Astrocyte (in vitro differentiated cells and primary cell): ENCODE data around the gene SYT14.

Source experiments
- EZH2 ChIP-seq: IDR thresholded peaks from 2 replicates; pipeline ENCODE4 v1.6.1; 2012; ENCODE audit warnings: mild to moderate bottlenecking, low read length, inconsistent platforms; ENCODE audit not compliant: insufficient read depth
- TF ChIP-seq, protein P1 (sequence below): IDR thresholded peaks from 2 replicates; pipeline ENCODE4 v1.5.1; 2011; ENCODE audit warnings: low read depth, mild to moderate bottlenecking, inconsistent platforms, low read length, moderate library complexity; ENCODE audit not compliant: insufficient read depth

GRCh38 chr1:210174133-210174532 lies 236.1 kb downstream of the SYT14 start:
- TF ChIP-seq, protein P1, sequence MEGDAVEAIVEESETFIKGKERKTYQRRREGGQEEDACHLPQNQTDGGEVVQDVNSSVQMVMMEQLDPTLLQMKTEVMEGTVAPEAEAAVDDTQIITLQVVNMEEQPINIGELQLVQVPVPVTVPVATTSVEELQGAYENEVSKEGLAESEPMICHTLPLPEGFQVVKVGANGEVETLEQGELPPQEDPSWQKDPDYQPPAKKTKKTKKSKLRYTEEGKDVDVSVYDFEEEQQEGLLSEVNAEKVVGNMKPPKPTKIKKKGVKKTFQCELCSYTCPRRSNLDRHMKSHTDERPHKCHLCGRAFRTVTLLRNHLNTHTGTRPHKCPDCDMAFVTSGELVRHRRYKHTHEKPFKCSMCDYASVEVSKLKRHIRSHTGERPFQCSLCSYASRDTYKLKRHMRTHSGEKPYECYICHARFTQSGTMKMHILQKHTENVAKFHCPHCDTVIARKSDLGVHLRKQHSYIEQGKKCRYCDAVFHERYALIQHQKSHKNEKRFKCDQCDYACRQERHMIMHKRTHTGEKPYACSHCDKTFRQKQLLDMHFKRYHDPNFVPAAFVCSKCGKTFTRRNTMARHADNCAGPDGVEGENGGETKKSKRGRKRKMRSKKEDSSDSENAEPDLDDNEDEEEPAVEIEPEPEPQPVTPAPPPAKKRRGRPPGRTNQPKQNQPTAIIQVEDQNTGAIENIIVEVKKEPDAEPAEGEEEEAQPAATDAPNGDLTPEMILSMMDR = no peak
- no peak for TF ChIP-seq EZH2
